Heart left ventricle (tissue), 16 donors: ENCODE data around the gene TNFAIP3. TPM values are rescaled to one million over a fixed set of nuclear protein-coding genes. Genes with fewer than 3 reads are reported as not detected.

Experiments
- ATAC-seq, 4 donors: fragments of 200-7000 bp; cut with Tn5 transposase; one replicate each; pipeline ENCODE4 v1.9.1; 2020 to 2022; ENCODE audit warnings: moderate library complexity in 4 of 4, mild to moderate bottlenecking in 3 of 4, moderate number of reproducible peaks in 1 of 4
- DNase-seq, 5 donors: peaks; one replicate each; pipeline ENCODE4 v3.0.0-alpha.2; 2020
- H3K27ac ChIP-seq, 12 donors: fragments of 200-600 bp; sonication (generic) in 4 of 12; one replicate each; pipeline versions ENCODE4 v1.5.0 to v1.8.0; 2016 to 2022; ENCODE audit warnings: mild to moderate bottlenecking in 2 of 12
- H3K27me3 ChIP-seq, 9 donors: fragments of 200-600 bp; sonication (generic) in 2 of 9; one replicate each; pipeline versions ENCODE4 v1.5.1 to v1.8.0; 2016 to 2022; ENCODE audit warnings: mild to moderate bottlenecking in 3 of 9
- H3K36me3 ChIP-seq, 9 donors: fragments of 200-600 bp; sonication (generic) in 2 of 9; one replicate each; pipeline versions ENCODE4 v1.5.0 to v1.8.0; 2018 to 2022; ENCODE audit warnings: mild to moderate bottlenecking in 2 of 9
- H3K4me1 ChIP-seq, 12 donors: fragments of 200-600 bp; sonication (generic) in 4 of 12; one replicate each; pipeline versions ENCODE4 v1.5.0 to v1.8.0; 2016 to 2022; ENCODE audit warnings: mild to moderate bottlenecking in 3 of 12
- H3K4me3 ChIP-seq, 12 donors: fragments of 200-600 bp; sonication (generic) in 4 of 12; one replicate each; pipeline versions ENCODE4 v1.5.0 to v1.8.0; 2017 to 2022; ENCODE audit warnings: mild to moderate bottlenecking in 9 of 12, moderate library complexity in 4 of 12
- H3K9me3 ChIP-seq, 12 donors: fragments of 200-600 bp; sonication (generic) in 4 of 12; one replicate each; pipeline versions ENCODE4 v1.5.0 to v1.8.0; 2016 to 2022; ENCODE audit warnings: mild to moderate bottlenecking in 1 of 12
- POLR2A ChIP-seq, 2 donors: fragments of 450-650 bp; IDR thresholded peaks; one replicate each; pipeline ENCODE4 v1.6.1; 2017; ENCODE audit warnings: antibody characterized with exemption in 2 of 2, mild to moderate bottlenecking in 2 of 2, moderate library complexity in 2 of 2
- WGBS, 4 donors: extraction: QIAGEN DNeasy Blood & Tissue Kit in 2 of 4; methylation state at CpG; one replicate each; pipeline versions ENCODE4 v1.1.5 to v1.1.7; 2013 to 2018; 5-methylcytosine and 5-hydroxymethylcytosine counted together
- intact Hi-C, 10 donors: fragments of 100-400 bp; cut with DNase I; formaldehyde crosslinking; loops; one replicate each; pipeline versions ENCODE4 v1.11.1 to v1.14.2; 2022
- polyA plus RNA-seq, 2 donors: library from polyadenylated mRNA; stranded (reverse); fragments of 200-250 nt; gene quantifications; one replicate each; pipeline ENCODE4 v1.2.3, GENCODE V29; 2013
- total RNA-seq, 9 donors: library from RNA; depleted of rRNA in 2 of 9; stranded (reverse); fragments of >200 nt in 2 of 9; fragmentation: NEBNext Ultra II Directional in 3 of 9; extraction: Animal tissue kit (Norgen Biotek cat#: 25700) in 3 of 9; gene quantifications; one replicate each; pipeline versions ENCODE4 v1.1.0 to v1.2.4, GENCODE V29; 2016 to 2023
- TF ChIP-seq, protein P1 (sequence below), 12 donors: fragments of 200-600 bp; sonication (generic) in 4 of 12; IDR thresholded peaks; one replicate each; pipeline versions ENCODE4 v1.5.0 to v1.8.0; 2018 to 2022; ENCODE audit warnings: antibody characterized with exemption in 12 of 12, mild to moderate bottlenecking in 5 of 12
- donor health status: ischemic (EF 13 %, LVEDD 7.1; RV severe dilation, severe dysfunction).
- donor health status: healthy with polysubstance abuse.
- donor health status: DM: no; HTN: yes; CAD: no.
- donor health status: DM: no; HTN: no; CAD: no.
- donor health status: ischemic (EF 25% LVEDD 6.9; RV normal size, moderate dysfunction).
- donor health status: ischemic (EF 25% LVEDD 5.7; RV mildly dilated, moderate dysfunction).
- donor health status: healthy.
- donor health status: DM: yes; HTN: yes; CAD: no.
- donor health status: ischemic (EF 35%, LVEDD 5.7; RV mildly dilated, moderate dysfunction).
- donor health status: nonischemic (EF 11% LVEDD 7.7; RV severe dilation, severe dysfunction).
- donor health status: DM: yes; HTN: yes; CAD: no.
- donor health status: PGD.
- donor health status: ischemic (EF 29% LVEDD 5.4; RV normal size, mild dysfunction).
- donor health status: nonischemic (EF 23%, LVEDD 6.1; RV moderate dilation, normal function).

The TNFAIP3 gene
- total and polyA plus RNA-seq, 11 donors = 3.0 to 33.7 (median 4.7) TPM

DNA sequence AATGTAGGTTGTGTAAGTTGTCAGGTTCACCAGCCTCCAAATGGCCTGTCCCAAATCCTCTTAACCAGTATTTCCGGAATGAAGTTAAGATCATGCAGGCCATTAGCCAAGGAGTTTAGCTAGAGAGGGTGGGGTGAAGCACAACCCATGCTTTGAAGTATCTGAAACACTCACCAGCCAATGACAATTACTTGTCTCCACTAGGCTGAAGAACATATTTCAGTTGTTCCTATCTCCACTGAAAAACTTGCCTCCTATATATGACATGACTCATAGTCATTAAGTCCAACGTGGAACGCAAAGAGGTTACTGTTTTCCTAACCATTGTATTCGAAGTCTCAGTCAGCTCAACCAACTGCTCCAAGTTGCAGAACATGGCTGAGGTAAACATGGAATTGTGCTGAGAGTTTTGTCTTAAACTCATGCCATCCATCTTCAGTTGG is 37.4 kb upstream of the TNFAIP3 start:
- Histone ChIP-seq H3K27ac (no peak overlapping the region), H3K36me3 (no peaks in the 10 kb centered on the region), H3K4me1 (peaks cover 0 to 15% (median 0%) of the 10 kb centered on the region in 12 donors), H3K9me3 (peaks cover 0 to 4% (median 0%) of the 10 kb centered on the region in 12 donors), H3K27me3 (no peaks in the 10 kb centered on the region), H3K4me3 (no peak overlapping the region)
- 90 to 91% (median 91%) methylated on average over 4 of the region's 4 CpGs for WGBS, 4 donors
- DNase-seq (no peak), ATAC-seq (no peak)
- TF ChIP-seq, protein P1, sequence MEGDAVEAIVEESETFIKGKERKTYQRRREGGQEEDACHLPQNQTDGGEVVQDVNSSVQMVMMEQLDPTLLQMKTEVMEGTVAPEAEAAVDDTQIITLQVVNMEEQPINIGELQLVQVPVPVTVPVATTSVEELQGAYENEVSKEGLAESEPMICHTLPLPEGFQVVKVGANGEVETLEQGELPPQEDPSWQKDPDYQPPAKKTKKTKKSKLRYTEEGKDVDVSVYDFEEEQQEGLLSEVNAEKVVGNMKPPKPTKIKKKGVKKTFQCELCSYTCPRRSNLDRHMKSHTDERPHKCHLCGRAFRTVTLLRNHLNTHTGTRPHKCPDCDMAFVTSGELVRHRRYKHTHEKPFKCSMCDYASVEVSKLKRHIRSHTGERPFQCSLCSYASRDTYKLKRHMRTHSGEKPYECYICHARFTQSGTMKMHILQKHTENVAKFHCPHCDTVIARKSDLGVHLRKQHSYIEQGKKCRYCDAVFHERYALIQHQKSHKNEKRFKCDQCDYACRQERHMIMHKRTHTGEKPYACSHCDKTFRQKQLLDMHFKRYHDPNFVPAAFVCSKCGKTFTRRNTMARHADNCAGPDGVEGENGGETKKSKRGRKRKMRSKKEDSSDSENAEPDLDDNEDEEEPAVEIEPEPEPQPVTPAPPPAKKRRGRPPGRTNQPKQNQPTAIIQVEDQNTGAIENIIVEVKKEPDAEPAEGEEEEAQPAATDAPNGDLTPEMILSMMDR (IDR thresholded peaks at IDR 0.05) = no peak
- TF ChIP-seq POLR2A (IDR thresholded peaks at IDR 0.05) = no peak
- intact Hi-C loops = no loop called here

DNA sequence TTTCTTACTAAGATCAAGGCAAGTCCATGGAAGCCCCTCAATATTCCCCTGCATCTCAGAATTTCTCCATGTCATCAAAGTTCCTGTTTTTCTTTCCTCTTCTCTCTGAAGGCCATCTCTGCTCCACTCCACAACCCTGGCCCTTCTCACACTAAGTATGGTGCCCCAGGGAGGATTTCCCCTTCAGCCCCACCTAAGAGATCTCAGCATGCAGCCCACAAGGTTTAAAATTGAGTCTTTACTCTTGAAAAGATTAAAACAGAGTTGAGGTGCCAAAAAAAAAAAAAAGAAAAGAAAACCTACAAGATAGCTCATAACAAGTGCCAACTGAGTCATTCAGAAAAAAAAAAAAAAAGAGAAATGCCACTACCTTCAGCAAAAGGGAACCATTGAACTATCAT is 36.5 kb upstream of the TNFAIP3 start:
- peaks cover 0 to 9% (median 0%) of the 10 kb centered on the region in 12 donors for H3K4me1 ChIP-seq
- DNase-seq (no peak), ATAC-seq (no peak)
- no peaks in the 10 kb centered on the region for H3K27me3 ChIP-seq
- H3K27ac ChIP-seq = no peak overlapping the region
- H3K36me3 ChIP-seq = no peaks in the 10 kb centered on the region
- H3K4me3 ChIP-seq = no peak overlapping the region
- H3K9me3 ChIP-seq = peaks cover 0 to 4% (median 0%) of the 10 kb centered on the region in 12 donors
- TF ChIP-seq POLR2A (IDR thresholded peaks at IDR 0.05) = no peak
- TF ChIP-seq, protein P1 (IDR thresholded peaks at IDR 0.05) = no peak
- intact Hi-C loops = no loop called here

DNA sequence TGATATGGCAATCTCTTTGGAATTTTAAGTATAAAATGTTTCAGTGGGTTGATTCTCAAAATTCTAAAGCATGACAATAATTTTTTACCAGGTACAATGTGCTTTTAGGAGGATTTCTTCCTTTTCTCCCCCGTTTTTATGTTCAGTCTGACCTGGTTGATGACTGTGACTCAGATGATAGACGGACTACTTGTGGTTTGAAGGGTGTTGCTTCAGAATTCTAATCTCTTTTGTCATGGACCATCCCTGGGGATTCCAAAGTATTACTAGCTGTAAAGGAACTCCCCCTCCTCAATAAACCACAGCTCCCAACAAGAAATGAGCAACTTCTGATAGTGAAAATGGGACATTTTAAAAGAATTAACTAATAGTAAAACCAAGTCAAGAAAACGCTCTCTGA is 34.9 kb upstream of the TNFAIP3 start:
- no peak overlapping the region for H3K27ac ChIP-seq
- H3K4me1 ChIP-seq = peaks cover 0 to 9% (median 0%) of the 10 kb centered on the region in 12 donors
- no peaks in the 10 kb centered on the region for H3K27me3 ChIP-seq
- DNase-seq = no peak
- H3K4me3 ChIP-seq = no peak overlapping the region
- 79 to 87% (median 85%) methylated on average over 3 of the region's 3 CpGs for WGBS, 4 donors
- intact Hi-C loops = no loop called here
- H3K36me3 ChIP-seq = no peaks in the 10 kb centered on the region
- no peak for TF ChIP-seq POLR2A (IDR thresholded peaks at IDR 0.05)
- TF ChIP-seq, protein P1 (IDR thresholded peaks at IDR 0.05) = no peak
- ATAC-seq = no peak
- H3K9me3 ChIP-seq = no peaks in the 10 kb centered on the region

DNA sequence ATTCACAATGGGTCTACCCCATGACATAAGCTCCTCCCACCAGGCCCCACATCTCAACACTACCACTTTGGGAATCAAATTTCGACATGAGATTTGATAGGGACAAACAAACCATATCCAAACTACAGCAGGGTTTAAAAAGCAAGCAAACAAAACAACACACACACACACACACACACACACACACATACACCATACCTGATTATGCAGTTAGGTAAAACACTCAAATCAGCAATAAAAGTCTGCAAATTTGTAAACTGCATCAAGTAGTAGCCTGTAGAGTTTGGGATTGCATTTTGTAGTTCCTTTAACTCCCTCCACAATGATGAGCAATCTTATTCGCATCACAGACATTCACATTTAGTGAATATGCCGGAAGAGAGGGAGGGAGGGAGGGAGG is 32.6 kb upstream of the TNFAIP3 start:
- Histone ChIP-seq H3K4me1 (peaks cover 0 to 9% (median 0%) of the 10 kb centered on the region in 12 donors), H3K36me3 (no peaks in the 10 kb centered on the region), H3K27me3 (no peaks in the 10 kb centered on the region), H3K4me3 (no peak overlapping the region), H3K27ac (no peak overlapping the region), H3K9me3 (peaks cover 0 to 19% (median 0%) of the 10 kb centered on the region in 12 donors)
- TF ChIP-seq, protein P1 (IDR thresholded peaks at IDR 0.05) = no peak
- TF ChIP-seq POLR2A (IDR thresholded peaks at IDR 0.05) = no peak
- 89 to 93% (median 92%) methylated on average over 3 of the region's 3 CpGs for whole genome bisulfite sequencing, 4 donors
- no peak for ATAC-seq
- DNase-seq = no peak
- intact Hi-C loops = no loop called here
